A204.1 (cell line): ENCODE measurements around the gene AGBL5.
"Not testable (repeated sequence)": the region's sequence is repeated elsewhere in the genome, so short reads cannot be mapped to it uniquely, and the experiment has no call there.

Experiments used
- FAIRE-seq: peaks from 2 replicates; lab custom pipeline; 2012; peaks lifted over from hg19 to GRCh38; lab: Jason Lieb, UNC

Gene AGBL5

GRCh38 chr2:27053321-27053720 lies 1.9 kb downstream of the AGBL5 start:
- no peak for FAIRE-seq

GRCh38 chr2:27053776-27054175 lies 2.3 kb downstream of the AGBL5 start:
- no peak for FAIRE-seq

GRCh38 chr2:27054721-27055120 lies 3.3 kb downstream of the AGBL5 start:
- no peak for FAIRE-seq

GRCh38 chr2:27057184-27057583 lies 5.7 kb downstream of the AGBL5 start:
- no peak for FAIRE-seq

GRCh38 chr2:27058210-27058609 lies 6.7 kb downstream of the AGBL5 start:
- FAIRE-seq: no peak

GRCh38 chr2:27059141-27059820 lies 7.8 kb downstream of the AGBL5 start:
- FAIRE-seq: no peak

GRCh38 chr2:27060323-27060722 lies 8.9 kb downstream of the AGBL5 start:
- FAIRE-seq: no peak

- no peak for FAIRE-seq
Observed at GRCh38 chr2:27065128-27065527, 13.7 kb downstream of the AGBL5 start.

GRCh38 chr2:27067385-27067784 lies 15.9 kb downstream of the AGBL5 start:
- FAIRE-seq: no peak

- FAIRE-seq: no peak
Observed at GRCh38 chr2:27069436-27069835, 18.0 kb downstream of the AGBL5 start.

- no peak for FAIRE-seq
Observed at GRCh38 chr2:27069961-27070618, 18.6 kb downstream of the AGBL5 start.

- FAIRE-seq: no peak
Observed at GRCh38 chr2:27070653-27071276, 19.3 kb downstream of the AGBL5 start.

GRCh38 chr2:27071277-27071989 lies 20.0 kb downstream of the AGBL5 start, which contains the start of gene OST4:
Gene OST4, minus strand, starts transcription at chr2:27071654.
- no peak for FAIRE-seq

- FAIRE-seq: no peak
Observed at GRCh38 chr2:27071990-27072830, 20.7 kb downstream of the AGBL5 start.

GRCh38 chr2:27072920-27073319 lies 21.5 kb downstream of the AGBL5 start:
- FAIRE-seq: no peak

GRCh38 chr2:27073782-27074181 lies 22.3 kb downstream of the AGBL5 start:
- no peak for FAIRE-seq

- FAIRE-seq: no peak
Observed at GRCh38 chr2:27074738-27075565, 23.5 kb downstream of the AGBL5 start.

- not testable (repeated sequence) for FAIRE-seq
Observed at GRCh38 chr2:27075566-27075871, 24.1 kb downstream of the AGBL5 start.

GRCh38 chr2:27076323-27076722 lies 24.9 kb downstream of the AGBL5 start:
- FAIRE-seq: no peak

- no peak for FAIRE-seq
Observed at GRCh38 chr2:27077231-27077630, 25.8 kb downstream of the AGBL5 start.
